IPS-11a (cell line): Measurements from ENCODE around the gene PIRT.

Experiments used
- H3K4me3 ChIP-seq: one replicate; pipeline ENCODE4 v1.5.1; 2013; ENCODE audit warnings: low read depth, low read length, control low read depth

PIRT gene

GRCh38 chr17:10790491-10791401 is 47.1 kb downstream of the PIRT start:
- no peak overlapping the region for H3K4me3 ChIP-seq

GRCh38 chr17:10789694-10790271 is 48.1 kb downstream of the PIRT start:
- no peak overlapping the region for H3K4me3 ChIP-seq

DNA sequence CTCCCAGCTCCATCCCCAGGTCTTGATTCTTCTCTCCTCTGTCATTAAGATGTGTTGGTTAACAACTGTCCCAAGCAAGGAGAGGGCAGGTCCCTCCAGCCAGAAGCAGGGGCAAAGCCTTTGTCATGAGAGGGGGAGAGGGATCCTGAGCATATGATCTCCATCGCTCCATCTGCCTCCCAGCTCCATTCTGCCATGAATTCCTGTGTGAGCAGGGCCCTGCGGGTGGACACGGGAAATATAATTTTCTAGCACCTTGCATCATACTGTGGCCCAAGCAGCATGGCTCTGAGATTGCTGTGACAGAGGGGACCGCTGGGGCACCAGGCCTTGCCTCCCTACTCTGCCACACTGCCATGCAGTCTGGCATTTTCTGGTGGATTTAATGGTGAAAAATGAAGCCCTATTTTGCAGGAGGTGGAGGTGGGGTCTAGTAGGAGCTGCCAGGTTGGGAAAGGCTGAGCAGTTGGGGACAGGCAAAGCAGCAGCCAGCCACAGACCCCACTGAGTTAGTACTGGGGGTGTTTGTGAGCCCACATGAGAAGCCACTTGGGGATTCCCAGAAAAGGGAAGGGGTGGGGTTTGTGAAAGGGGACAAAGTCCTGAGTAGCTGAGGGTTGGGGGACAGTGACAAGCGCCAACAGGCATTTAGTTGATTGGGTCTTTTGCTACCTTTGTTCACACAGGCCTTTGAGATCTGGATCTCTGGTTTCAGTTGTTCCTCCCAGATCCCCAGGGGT is 50.4 kb downstream of the PIRT start:
- no peak overlapping the region for H3K4me3 ChIP-seq

DNA sequence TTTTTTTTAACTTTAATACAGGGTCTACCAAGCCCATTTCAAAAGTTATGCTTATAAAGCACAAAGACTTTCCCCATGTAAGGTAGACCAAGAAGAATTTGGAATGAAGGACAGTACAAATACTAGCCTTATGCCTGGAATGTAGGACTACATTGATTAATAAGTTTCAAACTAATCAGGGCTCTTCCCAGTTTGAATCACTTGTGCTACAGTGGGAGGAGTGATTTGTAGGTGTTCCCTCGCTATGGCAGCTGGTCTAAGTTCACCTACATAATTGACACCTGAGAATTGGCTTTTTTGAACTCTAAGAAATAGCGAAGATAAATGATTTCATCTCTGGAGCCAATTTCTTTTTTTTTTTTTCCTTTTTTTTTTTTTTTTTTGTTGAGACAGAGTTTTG is 52.6 kb downstream of the PIRT start:
- H3K4me3 ChIP-seq = no peak overlapping the region

GRCh38 chr17:10779609-10780008 is 58.3 kb downstream of the PIRT start:
- H3K4me3 ChIP-seq = no peak overlapping the region

GRCh38 chr17:10777890-10778289 is 60.0 kb downstream of the PIRT start:
- H3K4me3 ChIP-seq = no peak overlapping the region

DNA sequence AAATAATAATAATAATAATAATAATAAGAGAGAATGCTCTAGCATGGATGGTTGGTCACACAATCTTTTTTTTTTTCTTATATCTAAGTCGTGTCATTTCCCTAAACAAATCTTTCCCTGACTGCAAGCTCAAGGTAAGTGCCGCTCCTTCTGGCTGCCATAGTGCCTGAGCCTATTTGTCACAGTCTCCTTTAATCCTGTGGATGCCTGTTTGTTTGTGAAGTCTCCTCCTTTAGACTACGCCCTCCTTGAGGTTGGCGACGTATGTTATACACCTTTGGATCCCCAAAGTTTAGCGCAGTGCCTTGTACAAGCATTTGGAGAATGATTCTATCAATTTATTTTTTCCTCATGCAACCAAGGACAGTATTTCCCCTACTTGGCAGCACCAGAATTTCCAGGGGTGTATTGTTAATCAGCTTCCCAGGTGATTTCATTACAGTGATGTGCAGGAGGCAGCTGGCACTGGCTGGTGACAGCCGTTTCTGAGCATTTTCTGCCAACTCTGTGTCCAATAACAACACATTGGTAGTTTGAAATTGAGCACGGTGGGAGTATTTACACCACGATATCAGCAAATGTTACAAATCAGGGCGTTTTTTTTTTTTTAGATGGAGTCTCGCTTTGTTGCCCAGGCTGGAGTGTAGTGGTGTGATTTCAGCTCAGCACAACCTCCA is 60.6 kb downstream of the PIRT start:
- no peak overlapping the region for H3K4me3 ChIP-seq

- H3K4me3 ChIP-seq = no peak overlapping the region
Observed at GRCh38 chr17:10776381-10776780, 61.5 kb downstream of the PIRT start.

GRCh38 chr17:10775740-10776356 is 62.0 kb downstream of the PIRT start:
- no peak overlapping the region for H3K4me3 ChIP-seq

DNA sequence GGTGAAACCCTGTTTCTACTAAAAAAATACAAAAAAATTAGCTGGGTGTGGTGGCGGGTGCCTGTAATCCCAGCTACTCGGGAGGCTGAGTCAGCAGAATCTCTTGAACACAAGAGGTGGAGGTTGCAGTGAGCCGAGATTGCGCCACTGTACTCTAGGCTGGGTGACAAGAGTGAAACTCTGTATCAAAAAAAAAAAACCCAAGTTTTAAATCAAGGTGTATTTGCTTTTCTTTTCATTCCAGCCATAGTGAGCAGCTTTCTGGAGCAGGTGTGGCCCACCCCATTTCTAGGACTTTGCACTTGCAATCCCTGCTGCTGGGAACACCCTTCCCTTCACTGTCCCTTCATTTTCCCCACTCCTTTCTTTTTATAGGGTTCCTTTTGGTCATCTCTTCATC is 62.8 kb downstream of the PIRT start:
- H3K4me3 ChIP-seq = no peak overlapping the region

GRCh38 chr17:10773391-10773790 is 64.5 kb downstream of the PIRT start:
- no peak overlapping the region for H3K4me3 ChIP-seq
